PC-3 (cell line): ENCODE data around the gene TXLNG. TPM values are rescaled to one million over a fixed set of nuclear protein-coding genes. Genes with fewer than 3 reads are reported as not detected.
A peak's percentile ranks its signal among the peaks of the same experiment; 100 is the strongest.

Source experiments
- ATAC-seq: fragments of 200-7000 bp; cut with Tn5 transposase; 2 replicates; pipeline ENCODE4 v1.9.1; 2020; ENCODE audit warnings: mild to moderate bottlenecking, moderate library complexity
- BruUV-seq: library from RNA; stranded (reverse); fragments of 400-500 nt; replicated peaks from 2 replicates; lab custom pipeline; 2021; lab: Mats Ljungman, UMichigan
- CTCF ChIA-PET: fragments of 300-600 bp; sonication (Branson Sonifier 250); formaldehyde crosslinking; loops from one replicate; lab custom pipeline; 2022; ENCODE audit warnings: antibody characterized with exemption; lab: Charles Lee
- POLR2A ChIA-PET: fragments of 300-600 bp; sonication (Branson Sonifier 250); formaldehyde crosslinking; loops from one replicate; lab custom pipeline; 2022; ENCODE audit warnings: antibody characterized with exemption; ENCODE audit not compliant: unreplicated experiment; lab: Charles Lee
- DNase-seq: peaks from one replicate; pipeline ENCODE4 v3.0.0-alpha.2; 2015
- H2AFZ ChIP-seq: fragments of 300-600 bp; sonication (generic); 2 replicates; pipeline ENCODE4 v1.6.0; 2016; ENCODE audit warnings: antibody characterized with exemption, low read length
- H3F3A ChIP-seq: fragments of 300-600 bp; sonication (generic); one replicate; pipeline ENCODE4 v1.6.0; 2017; ENCODE audit warnings: antibody characterized with exemption, low read length, control low read depth, mild to moderate bottlenecking; ENCODE audit not compliant: unreplicated experiment
- H3K27ac ChIP-seq: fragments of 300-600 bp; sonication (generic); 2 replicates; pipeline ENCODE4 v1.5.1; 2016; ENCODE audit warnings: mild to moderate bottlenecking, low read length
- H3K27me3 ChIP-seq: fragments of 300-600 bp; sonication (generic); 2 replicates; pipeline ENCODE4 v1.6.1; 2016; ENCODE audit warnings: low read length, mixed read lengths
- H3K36me3 ChIP-seq: fragments of 300-600 bp; sonication (generic); 2 replicates; pipeline ENCODE4 v1.6.1; 2016; ENCODE audit warnings: low read depth, mixed run types, low read length, mixed read lengths
- H3K4me1 ChIP-seq: fragments of 300-600 bp; sonication (generic); 2 replicates; pipeline ENCODE4 v1.5.1; 2016; ENCODE audit warnings: low read length; ENCODE audit not compliant: insufficient read depth
- H3K4me2 ChIP-seq: fragments of 300-600 bp; sonication (generic); 2 replicates; pipeline ENCODE4 v1.6.0; 2016; ENCODE audit warnings: low read length
- H3K4me3 ChIP-seq: fragments of 300-600 bp; sonication (generic); 2 replicates; pipeline ENCODE4 v1.5.1; 2016; ENCODE audit warnings: mild to moderate bottlenecking, low read length, mixed read lengths
- H3K79me2 ChIP-seq: fragments of 300-600 bp; sonication (generic); 2 replicates; pipeline ENCODE4 v1.6.1; 2017; ENCODE audit warnings: low read length, mixed read lengths
- H3K9ac ChIP-seq: fragments of 300-600 bp; sonication (generic); 2 replicates; pipeline ENCODE4 v1.6.0; 2016; ENCODE audit warnings: mild to moderate bottlenecking, low read length
- H3K9me2 ChIP-seq: fragments of 300-600 bp; sonication (generic); replicated peaks from 2 replicates; pipeline ENCODE4 v1.6.1; 2016; ENCODE audit warnings: mixed run types, low read length, mixed read lengths
- H3K9me3 ChIP-seq: fragments of 300-600 bp; sonication (generic); 2 replicates; pipeline ENCODE4 v1.6.1; 2016; ENCODE audit warnings: low read length, mixed read lengths
- H4K20me1 ChIP-seq: fragments of 300-600 bp; sonication (generic); 2 replicates; pipeline ENCODE4 v1.6.1; 2016; ENCODE audit warnings: low read length, mixed read lengths
- EZH2 ChIP-seq: fragments of 300-600 bp; sonication (generic); IDR thresholded peaks from one replicate; pipeline ENCODE4 v1.6.1; 2017; ENCODE audit warnings: antibody characterized with exemption, mild to moderate bottlenecking, low read length; ENCODE audit not compliant: unreplicated experiment
- EZH2phosphoT487 ChIP-seq: fragments of 300-600 bp; sonication (generic); IDR thresholded peaks from 2 replicates; pipeline ENCODE4 v1.6.1; 2018; ENCODE audit warnings: mild to moderate bottlenecking, antibody characterized with exemption, low read length, borderline replicate concordance
- intact Hi-C: fragments of 100-400 bp; cut with micrococcal nuclease; formaldehyde crosslinking; loops from 2 replicates; pipeline ENCODE4 v1.9.0; 2023
- total RNA-seq: library from RNA; depleted of rRNA; stranded (reverse); fragments of >200 nt; gene quantifications from 2 replicates; pipeline ENCODE4 v1.2.3, GENCODE V29; 2014
- TF ChIP-seq, protein P1 (sequence below): fragments of 300-600 bp; sonication (generic); conservative IDR thresholded peaks from 2 replicates; pipeline ENCODE4 v1.5.1; 2017; ENCODE audit warnings: antibody characterized with exemption, low read depth, mild to moderate bottlenecking, low read length

Gene TXLNG
- total RNA-seq, 1 experiment from 2014 or later = 17.1 TPM

DNA sequence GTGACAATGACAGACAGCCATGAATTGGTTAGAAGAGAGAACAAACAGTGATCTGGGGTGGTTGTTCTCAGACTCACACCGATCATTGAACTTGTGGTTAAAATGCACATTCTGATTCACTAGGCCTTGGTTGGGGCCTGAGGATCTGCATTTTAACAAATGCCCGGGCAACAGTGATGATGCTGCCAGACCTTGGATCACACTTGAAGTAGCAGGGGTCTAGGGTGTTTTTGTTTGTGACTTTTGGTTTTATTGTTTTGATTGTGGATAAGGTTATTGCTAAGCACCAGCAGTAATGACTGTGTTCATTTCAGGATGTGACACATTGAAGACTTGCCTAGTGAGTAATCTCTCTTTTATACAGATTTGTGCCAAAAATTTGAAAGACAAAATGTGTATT is 36.5 kb downstream of the TXLNG start:
- BruUV-seq = no TSS peak
- peaks cover 40% of the 10 kb centered on the region for H3K4me1 ChIP-seq
- intact Hi-C loops = loop anchor here (2.0 kb wide), 1 partner anchor 36 kb away; the partner anchor contains the start of gene TXLNG
- H3K9ac ChIP-seq = peak overlapping the region; percentile 54; the same call in 1 of the 2 replicates
- H3K9me2 ChIP-seq = no peaks in the 10 kb centered on the region
- H3K9me3 ChIP-seq = no peaks in the 10 kb centered on the region
- ATAC-seq (peak; percentile 79), DNase-seq (peak; percentile 76)
- no peak overlapping the region for H3K4me3 ChIP-seq
- H2AFZ ChIP-seq = no peak overlapping the region
- peaks cover 18% of the 10 kb centered on the region; the same call in 1 of the 2 replicates for H3K36me3 ChIP-seq
- no peaks in the 10 kb centered on the region for H4K20me1 ChIP-seq
- CTCF ChIA-PET = interaction anchor here (0.6 kb wide), 1 partner anchor 669 kb away, joined by 3 read pairs; no protein-coding TSS in a partner anchor
- no peaks in the 10 kb centered on the region for H3F3A ChIP-seq
- no peaks in the 10 kb centered on the region for H3K27me3 ChIP-seq
- POLR2A ChIA-PET = interaction anchor here (0.6 to 0.7 kb wide), 2 partner anchors 47 to 104 kb away, joined by 3 to 4 read pairs; no protein-coding TSS in a partner anchor
- H3K4me2 ChIP-seq = peak overlapping the region; percentile 29
- H3K27ac ChIP-seq = peak overlapping the region; percentile 80
- TF ChIP-seq EZH2 = no peak
- TF ChIP-seq EZH2phosphoT487 = no peak
- TF ChIP-seq, protein P1, sequence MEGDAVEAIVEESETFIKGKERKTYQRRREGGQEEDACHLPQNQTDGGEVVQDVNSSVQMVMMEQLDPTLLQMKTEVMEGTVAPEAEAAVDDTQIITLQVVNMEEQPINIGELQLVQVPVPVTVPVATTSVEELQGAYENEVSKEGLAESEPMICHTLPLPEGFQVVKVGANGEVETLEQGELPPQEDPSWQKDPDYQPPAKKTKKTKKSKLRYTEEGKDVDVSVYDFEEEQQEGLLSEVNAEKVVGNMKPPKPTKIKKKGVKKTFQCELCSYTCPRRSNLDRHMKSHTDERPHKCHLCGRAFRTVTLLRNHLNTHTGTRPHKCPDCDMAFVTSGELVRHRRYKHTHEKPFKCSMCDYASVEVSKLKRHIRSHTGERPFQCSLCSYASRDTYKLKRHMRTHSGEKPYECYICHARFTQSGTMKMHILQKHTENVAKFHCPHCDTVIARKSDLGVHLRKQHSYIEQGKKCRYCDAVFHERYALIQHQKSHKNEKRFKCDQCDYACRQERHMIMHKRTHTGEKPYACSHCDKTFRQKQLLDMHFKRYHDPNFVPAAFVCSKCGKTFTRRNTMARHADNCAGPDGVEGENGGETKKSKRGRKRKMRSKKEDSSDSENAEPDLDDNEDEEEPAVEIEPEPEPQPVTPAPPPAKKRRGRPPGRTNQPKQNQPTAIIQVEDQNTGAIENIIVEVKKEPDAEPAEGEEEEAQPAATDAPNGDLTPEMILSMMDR = no peak
- H3K79me2 ChIP-seq = peaks cover 10% of the 10 kb centered on the region; the same call in 1 of the 2 replicates

DNA sequence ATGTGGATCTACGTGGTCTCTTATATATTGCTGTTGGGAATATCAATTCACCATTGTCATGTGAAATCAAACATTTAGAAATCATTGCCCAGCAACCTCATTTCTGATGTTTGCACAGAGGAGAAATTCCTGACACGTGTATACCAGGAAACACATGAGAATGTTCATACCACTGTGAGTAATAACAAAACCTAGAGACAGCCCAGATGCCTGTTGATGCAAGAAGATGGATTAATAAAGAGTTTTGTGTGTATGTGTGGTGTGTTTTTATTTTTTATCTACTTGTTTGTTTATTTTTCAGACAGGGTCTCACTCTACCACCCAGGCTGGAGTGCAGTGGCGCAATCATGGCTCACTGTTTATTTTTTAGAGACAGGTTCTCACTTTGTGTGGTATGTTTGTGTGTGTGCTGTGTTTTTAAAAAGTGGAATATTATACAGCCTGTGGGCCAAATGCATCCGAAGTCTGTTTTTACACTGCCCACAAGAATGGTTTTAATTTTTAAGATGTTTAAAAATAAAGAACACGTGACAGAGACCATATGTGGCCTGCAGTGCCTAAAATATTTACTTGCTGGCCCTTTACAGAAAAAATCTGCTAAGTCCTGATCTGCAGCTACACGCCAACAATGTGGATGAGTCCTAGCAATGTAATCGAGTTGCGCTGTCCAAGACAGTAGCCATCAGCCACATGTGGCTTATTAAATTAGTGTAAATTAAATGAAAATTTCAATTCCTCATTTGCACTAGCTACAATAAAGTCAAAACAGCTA is 39.2 kb downstream of the TXLNG start:
- ATAC-seq = peak; percentile 43
- POLR2A ChIA-PET = no interaction called here
- DNase-seq = peak; percentile 51
- H3K27ac ChIP-seq = peak overlapping the region; percentile 77
- H3K27me3 ChIP-seq = no peaks in the 10 kb centered on the region
- H2AFZ ChIP-seq = no peak overlapping the region
- intact Hi-C loops = loop anchor here (1.0 to 2.0 kb wide), 3 partner anchors 57 to 221 kb away; no protein-coding TSS in a partner anchor
- no peaks in the 10 kb centered on the region for H3K9me3 ChIP-seq
- H3K4me3 ChIP-seq = no peak overlapping the region
- peaks cover 26% of the 10 kb centered on the region; the same call in 1 of the 2 replicates for H3K36me3 ChIP-seq
- H3K9ac ChIP-seq = peak overlapping the region; percentile 21
- H3K79me2 ChIP-seq = peaks cover 9% of the 10 kb centered on the region; the same call in 1 of the 2 replicates
- H3F3A ChIP-seq = no peaks in the 10 kb centered on the region
- H3K4me2 ChIP-seq = no peak overlapping the region
- CTCF ChIA-PET = interaction anchor here (1.0 kb wide), 1 partner anchor 58 kb away, joined by 5 read pairs; no protein-coding TSS in a partner anchor
- no peaks in the 10 kb centered on the region for H3K9me2 ChIP-seq
- BruUV-seq = no TSS peak
- TF ChIP-seq EZH2 (no peak), EZH2phosphoT487 (no peak)
- TF ChIP-seq, protein P1 = no peak
- no peaks in the 10 kb centered on the region for H4K20me1 ChIP-seq
- H3K4me1 ChIP-seq = peaks cover 40% of the 10 kb centered on the region
